HG03575 (cell line): ENCODE data around the gene TMEM101.
"Not testable (repeated sequence)": the region's sequence is repeated elsewhere in the genome, so short reads cannot be mapped to it uniquely, and the experiment has no call there.

Experiments used
- ATAC-seq: cut with Tn5 transposase; IDR thresholded peaks from one replicate; pipeline ENCODE4 v1.9.1; 2021; ENCODE audit not compliant: unreplicated experiment, insufficient number of reproducible peaks, low FRiP score; ENCODE audit errors: extremely low read depth

Gene TMEM101

GRCh38 chr17:43983196-43983514 lies 31.6 kb downstream of the TMEM101 start:
- no peak for ATAC-seq

GRCh38 chr17:43982171-43982570 lies 32.6 kb downstream of the TMEM101 start:
- no peak for ATAC-seq

GRCh38 chr17:43979671-43980070 lies 35.1 kb downstream of the TMEM101 start:
- no peak for ATAC-seq

GRCh38 chr17:43979011-43979410 lies 35.8 kb downstream of the TMEM101 start:
- no peak for ATAC-seq

- ATAC-seq = no peak
Measured at GRCh38 chr17:43978078-43978477, 36.7 kb downstream of the TMEM101 start.

GRCh38 chr17:43976963-43977837 lies 37.6 kb downstream of the TMEM101 start:
- no peak for ATAC-seq

- ATAC-seq = no peak
Measured at GRCh38 chr17:43975898-43976297, 38.9 kb downstream of the TMEM101 start.

- no peak for ATAC-seq
Measured at GRCh38 chr17:43974382-43975266, 40.1 kb downstream of the TMEM101 start.

GRCh38 chr17:43972444-43973212 lies 42.1 kb downstream of the TMEM101 start:
- ATAC-seq = not testable (repeated sequence)

- ATAC-seq = not testable (repeated sequence)
Measured at GRCh38 chr17:43971436-43971835, 43.3 kb downstream of the TMEM101 start.

- ATAC-seq = no peak
Measured at GRCh38 chr17:43970366-43970765, 44.4 kb downstream of the TMEM101 start.

GRCh38 chr17:43967251-43967875 lies 47.4 kb downstream of the TMEM101 start:
- ATAC-seq = no peak

- no peak for ATAC-seq
Measured at GRCh38 chr17:43966276-43966675, 48.5 kb downstream of the TMEM101 start.

GRCh38 chr17:43962479-43962878 lies 52.3 kb downstream of the TMEM101 start:
- ATAC-seq = no peak

GRCh38 chr17:43961954-43962353 lies 52.8 kb downstream of the TMEM101 start:
- no peak for ATAC-seq

GRCh38 chr17:43961292-43961691 lies 53.5 kb downstream of the TMEM101 start:
- not testable (repeated sequence) for ATAC-seq
